ENCODE measurements around the gene GPBAR1.

GPBAR1 gene

GRCh38 chr2:218293715-218294429 lies 33.1 kb downstream of the GPBAR1 start:
- ATAC-seq (ENCODE audit: insufficient read depth, low read depth) (no peak), DNase-seq (no peak)
- Histone ChIP-seq H3K4me1 (ENCODE audit: insufficient read depth, low read length) (no peaks in the 10 kb centered on the region), H3K79me2 (ENCODE audit: insufficient read depth, low read length) (no peaks in the 10 kb centered on the region), H3K9me3 (ENCODE audit: insufficient read depth, low read length, severe bottlenecking) (no peaks in the 10 kb centered on the region), H4K20me1 (ENCODE audit: insufficient read depth, low read length) (no peaks in the 10 kb centered on the region), H2AFZ (ENCODE audit: low read depth, low read length) (no peak overlapping the region), H3K27me3 (ENCODE audit: insufficient read depth, low read length, poor library complexity) (no peaks in the 10 kb centered on the region), H3K4me3 (ENCODE audit: low read depth in 1 of 2, low read length in 2 of 2) (no peak overlapping the region), H3K9ac (ENCODE audit: low read depth, low read length) (no peak overlapping the region), H3K27ac (ENCODE audit: low read length) (no peak overlapping the region), H3K36me3 (ENCODE audit: insufficient read depth, low read length) (no peaks in the 10 kb centered on the region), H3K4me2 (ENCODE audit: insufficient read depth, low read length) (no peak overlapping the region)
- TF ChIP-seq CTCF (IDR thresholded peaks at IDR 0.05; ENCODE audit: borderline replicate concordance, extremely low read depth, low read length, poor library complexity, severe bottlenecking) (no peak), EZH2 (IDR thresholded peaks at IDR 0.05; ENCODE audit: borderline replicate concordance, low read depth, low read length, severe bottlenecking) (no peak)

- DNase-seq = no peak
- no peak overlapping the region for H3K27ac ChIP-seq (ENCODE audit: low read length)
- H2AFZ ChIP-seq (ENCODE audit: low read depth, low read length) = no peak overlapping the region
Observed at GRCh38 chr2:218294430-218295022, 33.7 kb downstream of the GPBAR1 start.

GRCh38 chr2:218295029-218295428 lies 34.2 kb downstream of the GPBAR1 start:
- Histone ChIP-seq H3K79me2 (ENCODE audit: insufficient read depth, low read length) (no peaks in the 10 kb centered on the region), H3K4me1 (ENCODE audit: insufficient read depth, low read length) (no peaks in the 10 kb centered on the region), H3K9me3 (ENCODE audit: insufficient read depth, low read length, severe bottlenecking) (no peaks in the 10 kb centered on the region), H3K27me3 (ENCODE audit: insufficient read depth, low read length, poor library complexity) (no peaks in the 10 kb centered on the region), H3K4me3 (ENCODE audit: low read depth in 1 of 2, low read length in 2 of 2) (no peak overlapping the region), H3K36me3 (ENCODE audit: insufficient read depth, low read length) (no peaks in the 10 kb centered on the region), H2AFZ (ENCODE audit: low read depth, low read length) (no peak overlapping the region), H3K9ac (ENCODE audit: low read depth, low read length) (no peak overlapping the region), H3K27ac (ENCODE audit: low read length) (no peak overlapping the region), H3K4me2 (ENCODE audit: insufficient read depth, low read length) (no peak overlapping the region), H4K20me1 (ENCODE audit: insufficient read depth, low read length) (no peaks in the 10 kb centered on the region)
- TF ChIP-seq CTCF (IDR thresholded peaks at IDR 0.05; ENCODE audit: borderline replicate concordance, extremely low read depth, low read length, poor library complexity, severe bottlenecking) (no peak), EZH2 (IDR thresholded peaks at IDR 0.05; ENCODE audit: borderline replicate concordance, low read depth, low read length, severe bottlenecking) (no peak)
- DNase-seq = no peak
- no peak for ATAC-seq (ENCODE audit: insufficient read depth, low read depth)

More at GRCh38 chr2:218294430-218295022, 33.7 kb downstream of the GPBAR1 start:
- H3K36me3 ChIP-seq (ENCODE audit: insufficient read depth, low read length) = no peaks in the 10 kb centered on the region
- H3K4me2 ChIP-seq (ENCODE audit: insufficient read depth, low read length) = no peak overlapping the region
- no peak for ATAC-seq (ENCODE audit: insufficient read depth, low read depth)
- H3K79me2 ChIP-seq (ENCODE audit: insufficient read depth, low read length) = no peaks in the 10 kb centered on the region
- H3K9me3 ChIP-seq (ENCODE audit: insufficient read depth, low read length, severe bottlenecking) = no peaks in the 10 kb centered on the region
- H4K20me1 ChIP-seq (ENCODE audit: insufficient read depth, low read length) = no peaks in the 10 kb centered on the region
- TF ChIP-seq CTCF (IDR thresholded peaks at IDR 0.05; ENCODE audit: borderline replicate concordance, extremely low read depth, low read length, poor library complexity, severe bottlenecking) = no peak
- no peak for TF ChIP-seq EZH2 (IDR thresholded peaks at IDR 0.05; ENCODE audit: borderline replicate concordance, low read depth, low read length, severe bottlenecking)
- no peaks in the 10 kb centered on the region for H3K27me3 ChIP-seq (ENCODE audit: insufficient read depth, low read length, poor library complexity)
- H3K4me3 ChIP-seq (ENCODE audit: low read depth in 1 of 2, low read length in 2 of 2) = no peak overlapping the region
- no peaks in the 10 kb centered on the region for H3K4me1 ChIP-seq (ENCODE audit: insufficient read depth, low read length)
- no peak overlapping the region for H3K9ac ChIP-seq (ENCODE audit: low read depth, low read length)

Data from DND-41 (cell line).